DND-41 (cell line): ENCODE measurements around the gene CCNY.

Source experiments
- CTCF ChIP-seq: IDR thresholded peaks from 2 replicates; pipeline ENCODE4 v1.5.1; 2012; ENCODE audit warnings: borderline replicate concordance, low read length, moderate library complexity, mild to moderate bottlenecking; ENCODE audit not compliant: poor library complexity, severe bottlenecking; ENCODE audit errors: extremely low read depth
- EZH2 ChIP-seq: IDR thresholded peaks from 3 replicates; pipeline ENCODE4 v1.6.1; 2012; ENCODE audit warnings: borderline replicate concordance, low read depth, mild to moderate bottlenecking, moderate library complexity, low read length, inconsistent platforms; ENCODE audit not compliant: severe bottlenecking

GRCh38 chr10:35595106-35595505, 258.8 kb downstream of the CCNY start:
- TF ChIP-seq CTCF (no peak), EZH2 (no peak)
